ENCODE measurements around the gene EHMT1. TPM values are rescaled to one million over a fixed set of nuclear protein-coding genes. Genes with fewer than 3 reads are reported as not detected.

EHMT1 gene
- total RNA-seq, 2 experiments from 2014 or later: 66.0 to 70.8 TPM

DNA sequence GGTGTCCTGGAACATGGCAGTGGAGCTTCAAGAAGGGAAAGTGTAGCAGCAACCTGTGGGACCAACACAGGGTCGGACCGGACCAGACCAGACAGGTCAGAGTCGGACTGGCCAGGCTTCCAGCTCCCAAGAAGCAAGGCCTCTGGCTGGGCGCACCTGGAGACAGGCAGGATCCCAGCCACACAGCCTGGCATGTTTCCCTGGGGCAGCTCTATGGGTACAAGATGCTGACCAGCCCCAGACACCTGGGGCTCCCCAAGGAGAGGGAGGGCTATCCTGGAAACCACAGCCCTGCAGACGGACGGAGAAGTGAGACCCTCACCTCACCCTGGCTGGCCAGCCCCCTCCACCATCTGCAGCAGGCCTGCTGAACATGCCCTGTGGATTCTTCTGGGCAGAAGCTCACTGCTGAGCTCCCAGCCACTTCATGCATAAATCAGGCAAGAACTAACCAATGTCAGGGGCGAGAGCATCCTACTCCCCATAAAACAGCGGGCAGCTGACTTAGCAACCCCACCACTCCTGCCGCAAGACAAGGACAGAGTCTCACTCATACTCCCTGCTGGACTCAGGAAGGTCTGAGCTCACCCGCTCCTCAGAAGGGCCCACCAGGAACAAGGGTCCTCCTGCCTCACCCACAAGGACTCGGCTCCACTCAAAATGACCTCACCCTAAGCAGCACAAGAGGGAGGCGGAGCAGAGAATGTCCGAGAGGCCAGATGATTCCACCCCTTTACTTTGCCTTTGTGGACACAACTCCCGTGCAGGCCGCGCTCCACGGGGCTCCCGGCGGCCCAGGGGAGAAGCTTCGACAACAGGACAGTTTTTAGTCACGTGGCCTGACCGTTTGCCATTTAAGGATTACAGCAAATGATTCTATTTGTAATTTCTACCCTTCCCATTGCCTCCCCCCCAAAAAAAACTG, 37.2 kb upstream of the EHMT1 start:
- no peak for DNase-seq
- CTCF ChIA-PET: interaction anchor here (0.6 to 2.3 kb wide), 5 partner anchors 9 to 121 kb away, joined by 3 to 5 read pairs (median 4); partner anchors contain the start of genes EHMT1 and MRPL41
- Mint-ChIP-seq H3K36me3 (peaks cover 18% of the 10 kb centered on the region), H3K9me3 (no peaks in the 10 kb centered on the region), H3K4me1 (ENCODE audit: low read depth) (peaks cover 18% of the 10 kb centered on the region), H3K27ac (no peak overlapping the region), H3K4me3 (no peak overlapping the region), H3K27me3 (no peaks in the 10 kb centered on the region)
- intact Hi-C loops (cut with micrococcal nuclease): no loop called here
- POLR2A ChIA-PET: no interaction called here

DNA sequence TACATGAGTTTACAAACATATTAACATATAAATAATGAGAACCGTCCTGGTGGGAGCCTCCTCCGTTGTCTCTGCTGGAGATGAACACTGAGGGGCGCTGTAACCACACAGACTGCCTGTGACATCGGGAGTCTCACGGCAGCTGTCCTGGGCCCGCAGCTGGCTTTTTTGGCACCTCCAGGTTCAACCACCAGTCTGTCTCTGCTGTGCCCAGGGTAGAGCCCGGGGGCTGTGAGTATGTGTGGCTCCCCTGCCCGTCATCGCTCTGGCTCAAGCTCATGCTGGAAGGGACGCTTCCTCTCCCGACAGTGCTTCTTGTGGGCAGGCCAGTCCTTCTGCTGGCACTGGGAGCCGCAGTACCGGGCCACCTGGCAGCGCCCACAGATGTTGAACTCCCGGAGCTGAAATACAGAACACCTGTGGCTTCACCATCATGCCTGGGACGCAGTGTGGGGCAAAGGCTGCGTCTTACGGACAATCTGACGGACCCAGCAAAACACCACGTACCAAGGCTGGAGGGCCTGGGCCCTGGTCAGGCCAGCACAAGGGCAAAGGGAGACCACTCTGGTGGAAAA, 36.4 kb upstream of the EHMT1 start:
- POLR2A ChIA-PET: no interaction called here
- CTCF ChIA-PET: interaction anchor here (0.6 to 2.3 kb wide), 3 partner anchors 30 to 56 kb away, joined by 3 to 5 read pairs (median 4); partner anchors contain the start of genes EHMT1 and MRPL41

GRCh38 chr9:137583347-137583746, 35.5 kb upstream of the EHMT1 start:
- intact Hi-C loops (cut with micrococcal nuclease): no loop called here
- no peak for DNase-seq
- Mint-ChIP-seq H3K36me3 (peaks cover 23% of the 10 kb centered on the region), H3K27me3 (no peaks in the 10 kb centered on the region), H3K4me3 (no peak overlapping the region), H3K4me1 (ENCODE audit: low read depth) (peaks cover 14% of the 10 kb centered on the region), H3K9me3 (no peaks in the 10 kb centered on the region), H3K27ac (no peak overlapping the region)
- ChIA-PET POLR2A (no interaction called here), CTCF (no interaction called here)

More for the DNA sequence above, 36.4 kb upstream of the EHMT1 start:
- H3K4me1 Mint-ChIP-seq (ENCODE audit: low read depth): peaks cover 12% of the 10 kb centered on the region
- intact Hi-C loops (cut with micrococcal nuclease): no loop called here
- no peak overlapping the region for H3K4me3 Mint-ChIP-seq
- no peak overlapping the region for H3K27ac Mint-ChIP-seq
- H3K27me3 Mint-ChIP-seq: no peaks in the 10 kb centered on the region
- peaks cover 16% of the 10 kb centered on the region for H3K36me3 Mint-ChIP-seq
- H3K9me3 Mint-ChIP-seq: no peaks in the 10 kb centered on the region
- DNase-seq: peak; percentile 36

DNA sequence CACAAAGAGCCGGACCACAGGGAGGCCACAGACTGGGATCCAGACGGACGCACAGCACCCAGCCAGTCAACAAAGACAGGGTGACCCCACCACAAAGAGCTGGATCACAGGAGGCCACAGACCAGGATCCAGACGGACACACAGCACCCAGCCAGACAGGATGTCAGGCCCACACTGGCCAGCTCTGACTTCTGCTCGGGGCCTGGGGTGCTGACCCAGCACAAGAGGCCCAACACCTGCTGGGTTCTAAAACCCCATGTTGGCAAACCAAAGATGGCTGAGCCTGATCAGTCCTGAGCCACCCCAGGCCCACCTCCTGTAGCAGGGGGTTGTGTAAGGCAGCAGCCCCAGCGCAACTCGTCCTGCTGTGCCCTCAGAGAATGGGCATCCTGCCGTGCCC, 34.8 kb upstream of the EHMT1 start:
- no peak overlapping the region for H3K27ac Mint-ChIP-seq
- peaks cover 25% of the 10 kb centered on the region for H3K36me3 Mint-ChIP-seq
- POLR2A ChIA-PET: no interaction called here

DNA sequence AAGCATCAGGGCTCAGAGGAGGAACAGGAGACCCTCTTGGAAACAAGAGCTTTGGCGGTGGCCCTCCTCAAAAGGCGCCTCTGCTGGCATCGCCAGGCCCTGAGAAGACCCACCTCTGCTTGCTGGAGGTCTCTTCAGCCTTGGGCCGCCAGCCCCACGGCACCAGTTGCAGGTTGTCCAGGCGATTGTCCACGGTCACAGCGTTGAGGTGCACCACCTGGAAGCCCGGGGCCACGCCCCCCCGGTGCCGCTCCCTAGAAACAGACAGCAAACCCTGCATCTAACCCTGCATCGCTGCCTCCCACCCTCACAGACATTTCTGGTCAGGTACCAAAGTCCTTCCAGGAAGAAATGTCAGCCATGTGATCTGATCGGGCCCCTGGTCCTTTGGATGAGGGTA, 32.0 kb upstream of the EHMT1 start:
- DNase-seq: no peak
- Mint-ChIP-seq H3K36me3 (peaks cover 26% of the 10 kb centered on the region), H3K27ac (no peak overlapping the region), H3K9me3 (no peaks in the 10 kb centered on the region), H3K4me3 (no peak overlapping the region), H3K4me1 (ENCODE audit: low read depth) (peaks cover 22% of the 10 kb centered on the region), H3K27me3 (no peaks in the 10 kb centered on the region)
- POLR2A ChIA-PET: no interaction called here
- CTCF ChIA-PET: interaction anchor here (2.4 kb wide), 1 partner anchor 8 kb away, joined by 23 read pairs; the partner anchor contains the start of gene DPH7
- intact Hi-C loops (cut with micrococcal nuclease): no loop called here

More for the DNA sequence above, 34.8 kb upstream of the EHMT1 start:
- intact Hi-C loops (cut with micrococcal nuclease): no loop called here
- Mint-ChIP-seq H3K27me3 (no peaks in the 10 kb centered on the region), H3K4me3 (no peak overlapping the region), H3K4me1 (ENCODE audit: low read depth) (peaks cover 19% of the 10 kb centered on the region), H3K9me3 (no peaks in the 10 kb centered on the region)
- CTCF ChIA-PET: no interaction called here
- DNase-seq: no peak

GRCh38 chr9:137588311-137588710, 30.5 kb upstream of the EHMT1 start:
- ChIA-PET CTCF (interaction anchor here (1.7 to 2.4 kb wide), 2 partner anchors 9 to 36 kb away, joined by 6 to 23 read pairs; partner anchors contain the start of genes DPH7 and MRPL41), POLR2A (interaction anchor here (1.2 kb wide), 1 partner anchor 9 kb away, joined by 3 read pairs; the partner anchor contains the start of gene DPH7)
- H3K9me3 Mint-ChIP-seq: no peaks in the 10 kb centered on the region
- intact Hi-C loops (cut with micrococcal nuclease): no loop called here
- peaks cover 22% of the 10 kb centered on the region for H3K4me1 Mint-ChIP-seq (ENCODE audit: low read depth)
- no peak for DNase-seq
- no peaks in the 10 kb centered on the region for H3K27me3 Mint-ChIP-seq
- H3K27ac Mint-ChIP-seq: no peak overlapping the region
- peak overlapping the region; percentile 45 for H3K4me3 Mint-ChIP-seq
- peaks cover 23% of the 10 kb centered on the region for H3K36me3 Mint-ChIP-seq

GRCh38 chr9:137588891-137589290, 29.9 kb upstream of the EHMT1 start:
- H3K27me3 Mint-ChIP-seq: no peaks in the 10 kb centered on the region
- no peaks in the 10 kb centered on the region for H3K9me3 Mint-ChIP-seq
- H3K4me3 Mint-ChIP-seq: peak overlapping the region; percentile 45
- DNase-seq: no peak
- POLR2A ChIA-PET: interaction anchor here (1.2 kb wide), 1 partner anchor 10 kb away, joined by 3 read pairs; the partner anchor contains the start of gene DPH7
- CTCF ChIA-PET: interaction anchor here (1.7 to 2.4 kb wide), 2 partner anchors 10 to 37 kb away, joined by 6 to 23 read pairs; partner anchors contain the start of genes DPH7 and MRPL41
- peaks cover 21% of the 10 kb centered on the region for H3K36me3 Mint-ChIP-seq
- H3K4me1 Mint-ChIP-seq (ENCODE audit: low read depth): peaks cover 22% of the 10 kb centered on the region
- H3K27ac Mint-ChIP-seq: no peak overlapping the region
- intact Hi-C loops (cut with micrococcal nuclease): no loop called here

DNA sequence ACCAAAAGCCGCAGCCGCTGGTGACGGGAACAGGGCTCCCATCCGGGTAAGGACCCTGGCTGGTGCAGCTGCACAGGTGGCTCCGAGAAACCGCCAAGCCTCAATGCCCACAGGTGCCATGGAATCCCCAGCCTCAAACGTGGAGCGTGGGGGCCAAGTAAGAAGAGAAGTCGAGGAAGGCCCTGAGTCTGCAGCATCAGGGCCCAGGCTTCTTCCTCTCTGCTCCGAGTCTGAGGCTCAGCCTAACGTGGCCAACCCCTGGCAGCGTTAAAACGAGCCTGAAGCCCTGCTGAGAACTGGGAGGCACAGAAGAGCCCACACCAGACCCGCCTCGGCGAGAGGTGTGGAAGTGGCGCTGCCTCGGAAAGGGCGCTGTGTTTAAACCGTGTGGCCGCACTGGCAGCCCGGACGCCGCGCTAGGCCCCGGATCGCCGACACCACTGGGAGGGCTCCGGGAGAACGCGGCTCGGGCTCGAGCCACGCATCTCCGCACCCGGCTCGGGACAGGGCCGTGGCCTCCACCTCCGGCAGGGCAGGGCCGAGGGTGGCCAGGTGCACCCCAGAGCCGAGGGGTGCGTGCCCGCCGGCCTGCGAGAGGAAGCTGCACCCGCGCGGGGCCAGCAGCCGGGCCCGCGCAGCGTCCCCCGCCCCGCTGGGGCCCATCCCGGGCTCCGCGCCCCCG, 29.2 kb upstream of the EHMT1 start:
- ChIA-PET CTCF (interaction anchor here (2.4 kb wide), 1 partner anchor 11 kb away, joined by 23 read pairs; the partner anchor contains the start of gene DPH7), POLR2A (interaction anchor here (1.2 kb wide), 1 partner anchor 10 kb away, joined by 9 read pairs; the partner anchor contains the start of gene DPH7)
- intact Hi-C loops (cut with micrococcal nuclease): loop anchor here (1.0 to 2.0 kb wide), 3 partner anchors 16 to 39 kb away; partner anchors contain the start of genes ARRDC1, MRPL41 and PNPLA7
- Mint-ChIP-seq H3K4me1 (ENCODE audit: low read depth) (peaks cover 22% of the 10 kb centered on the region), H3K27me3 (no peaks in the 10 kb centered on the region), H3K4me3 (peak overlapping the region; percentile 81), H3K36me3 (peaks cover 21% of the 10 kb centered on the region), H3K27ac (no peak overlapping the region), H3K9me3 (no peaks in the 10 kb centered on the region)
- peak; percentile 23 for DNase-seq

GRCh38 chr9:137590123-137590468, 28.7 kb upstream of the EHMT1 start:
- ChIA-PET CTCF (interaction anchor here (1.1 to 1.6 kb wide), 3 partner anchors 11 to 39 kb away, joined by 3 to 11 read pairs (median 4); partner anchors contain the start of genes DPH7 and PNPLA7), POLR2A (interaction anchor here (1.2 kb wide), 1 partner anchor 11 kb away, joined by 9 read pairs; the partner anchor contains the start of gene DPH7)
- intact Hi-C loops (cut with micrococcal nuclease): loop anchor here (1.0 to 2.0 kb wide), 3 partner anchors 15 to 39 kb away; partner anchors contain the start of genes ARRDC1, MRPL41 and PNPLA7
- no peaks in the 10 kb centered on the region for H3K9me3 Mint-ChIP-seq
- H3K36me3 Mint-ChIP-seq: peaks cover 21% of the 10 kb centered on the region
- peak; percentile 19 for DNase-seq
- H3K27me3 Mint-ChIP-seq: no peaks in the 10 kb centered on the region
- H3K27ac Mint-ChIP-seq: no peak overlapping the region
- peaks cover 22% of the 10 kb centered on the region for H3K4me1 Mint-ChIP-seq (ENCODE audit: low read depth)
- no peak overlapping the region for H3K4me3 Mint-ChIP-seq

DNA sequence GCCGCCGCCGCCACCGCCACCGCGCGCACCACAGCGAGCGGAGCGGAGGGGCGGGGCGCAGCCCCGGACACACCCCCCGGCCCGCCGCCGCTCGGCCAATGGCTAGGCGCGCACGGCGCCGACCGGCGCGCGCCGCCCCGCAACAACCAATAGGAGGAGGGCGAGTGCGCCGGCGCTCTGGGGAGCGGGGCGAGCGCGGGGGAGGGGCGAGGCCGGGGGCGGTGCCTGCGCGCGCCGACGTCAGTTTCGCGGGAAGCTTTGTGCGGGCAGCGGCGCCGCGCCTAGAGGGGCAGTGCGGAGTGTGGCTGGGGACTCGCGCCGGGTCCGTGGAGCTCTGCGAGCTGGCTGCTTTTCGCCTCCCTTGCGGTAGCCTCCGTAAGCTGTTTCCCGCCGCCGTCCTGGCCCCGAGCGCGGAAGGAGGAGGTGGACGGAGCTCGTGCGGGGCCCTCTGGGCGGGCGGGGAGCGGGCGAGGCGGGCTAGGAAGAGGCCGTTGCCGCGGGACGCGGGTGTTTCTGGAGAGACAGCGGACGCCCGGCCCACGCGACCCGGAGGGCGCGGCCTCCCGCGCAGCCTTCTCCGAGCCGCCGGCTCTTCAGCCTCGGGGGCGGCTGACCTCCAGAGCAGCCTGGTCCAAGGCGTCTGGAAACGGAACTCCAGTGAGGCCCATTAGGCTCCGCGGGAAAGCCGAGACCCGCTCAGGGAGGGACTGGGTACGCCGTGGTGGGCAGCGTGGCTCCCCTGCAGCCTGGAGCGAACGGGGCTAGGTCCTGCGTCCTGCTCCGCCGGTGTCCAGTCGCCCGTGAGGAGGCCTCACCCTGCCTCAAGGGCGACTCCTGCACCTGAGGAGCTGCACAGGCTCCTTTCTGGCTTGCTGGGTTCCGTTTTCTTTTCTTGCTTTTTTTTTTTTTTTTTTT, 28.1 kb upstream of the EHMT1 start, which contains the start of gene ZMYND19:
TSS of gene ZMYND19 (minus strand) at position 44 of the 915 bp plus-strand sequence. CDS start 249 bp downstream, outside the sequence.
- POLR2A ChIA-PET: interaction anchor here (0.5 to 1.5 kb wide), 3 partner anchors 11 to 33 kb away, joined by 4 to 9 read pairs (median 5); partner anchors contain the start of genes DPH7 and EHMT1
- Mint-ChIP-seq H3K27ac (peak within 1 kb of the TSS; percentile 86), H3K36me3 (peaks cover 19% of the 10 kb centered on the region), H3K27me3 (no peaks in the 10 kb centered on the region), H3K9me3 (no peaks in the 10 kb centered on the region), H3K4me1 (ENCODE audit: low read depth) (peaks cover 22% of the 10 kb centered on the region), H3K4me3 (peak within 1 kb of the TSS; percentile 98)
- intact Hi-C loops (cut with micrococcal nuclease): loop anchor here (1.0 to 2.0 kb wide), 3 partner anchors 15 to 40 kb away; partner anchors contain the start of genes ARRDC1, MRPL41 and PNPLA7
- DNase-seq: peak; percentile 91
- CTCF ChIA-PET: interaction anchor here (1.1 to 1.6 kb wide), 4 partner anchors 9 to 40 kb away, joined by 3 to 11 read pairs (median 4); partner anchors contain the start of genes DPH7 and PNPLA7
